CD4-positive, alpha-beta memory T cell (primary cell): ENCODE measurements around the gene UTF1. TPM values are rescaled to one million over a fixed set of nuclear protein-coding genes. Genes with fewer than 3 reads are reported as not detected.

ENCODE experiments used
- CTCF ChIA-PET: fragments of 350-600 bp; sonication (Branson Sonifier 250); formaldehyde crosslinking; loops from one replicate; lab custom pipeline; 2021; ENCODE audit warnings: inconsistent platforms; ENCODE audit not compliant: partially characterized antibody; lab: Charles Lee
- POLR2A ChIA-PET: fragments of 350-600 bp; sonication (Branson Sonifier 250); formaldehyde crosslinking; loops from one replicate; lab custom pipeline; 2021; ENCODE audit not compliant: partially characterized antibody; lab: Charles Lee
- DNase-seq, 5 donors: peaks; one replicate each; pipeline versions ENCODE4 v3.0.0 to v3.0.0-alpha.2; 2020 to 2022; ENCODE audit warnings: mixed read lengths in 1 of 5
- H3K27ac ChIP-seq: one replicate; pipeline ENCODE4 v1.7.0; 2013; ENCODE audit warnings: low read depth, low read length
- H3K27me3 ChIP-seq: 2 replicates; pipeline ENCODE4 v1.7.0; 2013; ENCODE audit warnings: mild to moderate bottlenecking, low read length, moderate library complexity; ENCODE audit not compliant: insufficient read depth
- H3K36me3 ChIP-seq: 2 replicates; pipeline ENCODE4 v1.7.0; 2013; ENCODE audit warnings: mild to moderate bottlenecking, low read length, moderate library complexity; ENCODE audit not compliant: insufficient read depth
- H3K4me1 ChIP-seq: 2 replicates; pipeline ENCODE4 v1.7.0; 2013; ENCODE audit warnings: mild to moderate bottlenecking, low read length, moderate library complexity; ENCODE audit not compliant: insufficient read depth
- H3K4me3 ChIP-seq, 2 donors: one replicate each; pipeline ENCODE4 v1.7.0; 2013; ENCODE audit warnings: low read length in 2 of 2, mild to moderate bottlenecking in 1 of 2
- H3K9me3 ChIP-seq, 2 donors: one replicate each; pipeline ENCODE4 v1.7.0; 2013; ENCODE audit warnings: low read length in 2 of 2, control low read depth in 1 of 2; ENCODE audit not compliant: control insufficient read depth in 1 of 2
- H3K27ac Mint-ChIP-seq, 7 donors: one replicate each; pipeline ENCODE4 v1.8.0; 2020 to 2021; ENCODE audit warnings: mixed read lengths in 7 of 7, mild to moderate bottlenecking in 6 of 7, inconsistent platforms in 3 of 7, moderate library complexity in 3 of 7
- H3K27me3 Mint-ChIP-seq, 2 donors: one replicate each; pipeline ENCODE4 v1.8.0; 2020 to 2021; ENCODE audit warnings: mixed read lengths in 2 of 2
- H3K36me3 Mint-ChIP-seq, 2 donors: one replicate each; pipeline ENCODE4 v1.8.0; 2020 to 2021; ENCODE audit warnings: mixed read lengths in 2 of 2, inconsistent platforms in 1 of 2, mild to moderate bottlenecking in 1 of 2
- H3K4me1 Mint-ChIP-seq, 4 donors: one replicate each; pipeline ENCODE4 v1.8.0; 2020 to 2021; ENCODE audit warnings: mixed read lengths in 4 of 4, mild to moderate bottlenecking in 1 of 4
- H3K4me3 Mint-ChIP-seq, 8 donors: one replicate each; pipeline ENCODE4 v1.8.0; 2020 to 2021; ENCODE audit warnings: mixed read lengths in 8 of 8, mild to moderate bottlenecking in 7 of 8, moderate library complexity in 6 of 8, inconsistent platforms in 3 of 8
- H3K9me3 Mint-ChIP-seq, 8 donors: one replicate each; pipeline ENCODE4 v1.8.0; 2020 to 2021; ENCODE audit warnings: mixed read lengths in 8 of 8, mild to moderate bottlenecking in 5 of 8, inconsistent platforms in 3 of 8, moderate library complexity in 1 of 8
- intact Hi-C: fragments of 100-400 bp; cut with micrococcal nuclease; formaldehyde crosslinking; loops from one replicate; pipeline ENCODE4 v1.15.1; 2023
- polyA plus RNA-seq, 2 donors: library from polyadenylated mRNA; unstranded; fragments of 300-500 nt; fragmentation: Illumina TruSeq; gene quantifications; one replicate each; pipeline ENCODE4 v1.2.3, GENCODE V29; 2021
- total RNA-seq, 2 experiments: library from RNA; stranded (reverse); gene quantifications; one replicate each; pipeline ENCODE4 v1.2.3, GENCODE V29; 2021

Gene UTF1, protein sequence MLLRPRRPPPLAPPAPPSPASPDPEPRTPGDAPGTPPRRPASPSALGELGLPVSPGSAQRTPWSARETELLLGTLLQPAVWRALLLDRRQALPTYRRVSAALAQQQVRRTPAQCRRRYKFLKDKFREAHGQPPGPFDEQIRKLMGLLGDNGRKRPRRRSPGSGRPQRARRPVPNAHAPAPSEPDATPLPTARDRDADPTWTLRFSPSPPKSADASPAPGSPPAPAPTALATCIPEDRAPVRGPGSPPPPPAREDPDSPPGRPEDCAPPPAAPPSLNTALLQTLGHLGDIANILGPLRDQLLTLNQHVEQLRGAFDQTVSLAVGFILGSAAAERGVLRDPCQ
- total RNA-seq (not detected), polyA plus RNA-seq (not detected)

DNA sequence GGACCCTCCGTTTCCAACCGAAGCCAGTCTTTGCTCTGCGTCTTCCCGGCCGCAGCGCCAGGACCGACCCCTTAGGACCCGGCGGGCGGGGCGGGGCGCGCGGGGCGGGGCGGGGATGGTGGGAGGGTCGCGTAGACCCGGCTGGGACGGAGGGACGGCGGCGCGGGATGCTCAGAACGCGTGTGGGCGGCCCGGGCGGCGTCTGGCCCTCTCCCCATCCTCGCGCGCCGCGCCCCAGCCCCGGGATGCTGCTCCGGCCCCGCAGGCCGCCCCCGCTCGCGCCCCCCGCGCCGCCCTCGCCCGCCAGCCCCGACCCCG, at the start of gene UTF1:
Gene UTF1, plus strand, starts transcription at position 174 of the 318 bp plus-strand sequence. Its CDS starts 72 bp downstream, at position 246.
- POLR2A ChIA-PET: no interaction called here
- DNase-seq: no peak
- H3K27me3 ChIP-seq: peaks cover 4% of the 10 kb centered on the region
- H3K36me3 ChIP-seq: no peaks in the 10 kb centered on the region
- CTCF ChIA-PET: no interaction called here
- Mint-ChIP-seq H3K4me3 (peak within 1 kb of the TSS in 7 of 8 donors; percentile 57 to 84 (median 71)), H3K27me3 (peaks cover 38 to 55% of the 10 kb centered on the region in 2 donors), H3K9me3 (no peaks in the 10 kb centered on the region), H3K4me1 (peaks cover 2 to 36% (median 22%) of the 10 kb centered on the region in 4 donors), H3K36me3 (no peaks in the 10 kb centered on the region), H3K27ac (no peak within 1 kb of the TSS)
- peaks cover 14% of the 10 kb centered on the region for H3K4me1 ChIP-seq
- H3K4me3 ChIP-seq: no peak within 1 kb of the TSS
- no peaks in the 10 kb centered on the region for H3K9me3 ChIP-seq
- no peak within 1 kb of the TSS for H3K27ac ChIP-seq
- intact Hi-C loops: no loop called here

- no peaks in the 10 kb centered on the region for H3K36me3 ChIP-seq
- no peak overlapping the region for H3K27ac Mint-ChIP-seq
- ChIA-PET CTCF (no interaction called here), POLR2A (no interaction called here)
- DNase-seq: no peak
- H3K4me1 ChIP-seq: no peaks in the 10 kb centered on the region
- H3K4me1 Mint-ChIP-seq: peaks cover 0 to 7% (median 2%) of the 10 kb centered on the region in 4 donors
- intact Hi-C loops: no loop called here
- no peaks in the 10 kb centered on the region for H3K27me3 ChIP-seq
- H3K9me3 Mint-ChIP-seq: peaks cover 0 to 4% (median 0%) of the 10 kb centered on the region in 8 donors
- H3K9me3 ChIP-seq: no peaks in the 10 kb centered on the region
- no peak overlapping the region for H3K4me3 ChIP-seq
- H3K4me3 Mint-ChIP-seq: no peak overlapping the region
- H3K27me3 Mint-ChIP-seq: peaks cover 0 to 3% of the 10 kb centered on the region in 2 donors
- H3K27ac ChIP-seq: no peak overlapping the region
- H3K36me3 Mint-ChIP-seq: no peaks in the 10 kb centered on the region
These were observed 48.9 kb upstream of the UTF1 start for GRCh38 chr10:133180965-133181639.

GRCh38 chr10:133182190-133182589, 47.8 kb upstream of the UTF1 start:
- Histone ChIP-seq H3K9me3 (no peaks in the 10 kb centered on the region), H3K36me3 (no peaks in the 10 kb centered on the region), H3K27me3 (no peaks in the 10 kb centered on the region), H3K27ac (no peak overlapping the region), H3K4me1 (no peaks in the 10 kb centered on the region), H3K4me3 (no peak overlapping the region)
- peaks cover 0 to 3% of the 10 kb centered on the region in 2 donors for H3K27me3 Mint-ChIP-seq
- no peak overlapping the region for H3K4me3 Mint-ChIP-seq
- H3K27ac Mint-ChIP-seq: no peak overlapping the region
- no peak for DNase-seq
- H3K4me1 Mint-ChIP-seq: peaks cover 0 to 5% (median 2%) of the 10 kb centered on the region in 4 donors
- POLR2A ChIA-PET: no interaction called here
- no peaks in the 10 kb centered on the region for H3K36me3 Mint-ChIP-seq
- intact Hi-C loops: no loop called here
- CTCF ChIA-PET: no interaction called here
- peaks cover 0 to 4% (median 0%) of the 10 kb centered on the region in 8 donors for H3K9me3 Mint-ChIP-seq

- H3K36me3 Mint-ChIP-seq: no peaks in the 10 kb centered on the region
- Histone ChIP-seq H3K9me3 (no peaks in the 10 kb centered on the region), H3K27me3 (no peaks in the 10 kb centered on the region), H3K4me3 (no peak overlapping the region), H3K27ac (no peak overlapping the region), H3K4me1 (no peaks in the 10 kb centered on the region), H3K36me3 (no peaks in the 10 kb centered on the region)
- H3K27ac Mint-ChIP-seq: no peak overlapping the region
- POLR2A ChIA-PET: no interaction called here
- peaks cover 0 to 3% of the 10 kb centered on the region in 2 donors for H3K27me3 Mint-ChIP-seq
- intact Hi-C loops: no loop called here
- no peaks in the 10 kb centered on the region for H3K4me1 Mint-ChIP-seq
- H3K9me3 Mint-ChIP-seq: peaks cover 0 to 2% (median 0%) of the 10 kb centered on the region in 8 donors
- no peak overlapping the region for H3K4me3 Mint-ChIP-seq
- CTCF ChIA-PET: no interaction called here
- no peak for DNase-seq
These were observed 47.0 kb upstream of the UTF1 start for GRCh38 chr10:133182791-133183645.

- POLR2A ChIA-PET: no interaction called here
- Mint-ChIP-seq H3K27me3 (peaks cover 0 to 3% of the 10 kb centered on the region in 2 donors), H3K27ac (no peak overlapping the region), H3K36me3 (no peaks in the 10 kb centered on the region), H3K9me3 (peaks cover 0 to 2% (median 0%) of the 10 kb centered on the region in 8 donors), H3K4me1 (no peaks in the 10 kb centered on the region), H3K4me3 (no peak overlapping the region)
- intact Hi-C loops: no loop called here
- Histone ChIP-seq H3K27me3 (no peaks in the 10 kb centered on the region), H3K36me3 (no peaks in the 10 kb centered on the region), H3K9me3 (no peaks in the 10 kb centered on the region), H3K27ac (no peak overlapping the region), H3K4me3 (no peak overlapping the region), H3K4me1 (no peaks in the 10 kb centered on the region)
- CTCF ChIA-PET: no interaction called here
- DNase-seq: no peak
These were observed 46.2 kb upstream of the UTF1 start for GRCh38 chr10:133183646-133184378.

DNA sequence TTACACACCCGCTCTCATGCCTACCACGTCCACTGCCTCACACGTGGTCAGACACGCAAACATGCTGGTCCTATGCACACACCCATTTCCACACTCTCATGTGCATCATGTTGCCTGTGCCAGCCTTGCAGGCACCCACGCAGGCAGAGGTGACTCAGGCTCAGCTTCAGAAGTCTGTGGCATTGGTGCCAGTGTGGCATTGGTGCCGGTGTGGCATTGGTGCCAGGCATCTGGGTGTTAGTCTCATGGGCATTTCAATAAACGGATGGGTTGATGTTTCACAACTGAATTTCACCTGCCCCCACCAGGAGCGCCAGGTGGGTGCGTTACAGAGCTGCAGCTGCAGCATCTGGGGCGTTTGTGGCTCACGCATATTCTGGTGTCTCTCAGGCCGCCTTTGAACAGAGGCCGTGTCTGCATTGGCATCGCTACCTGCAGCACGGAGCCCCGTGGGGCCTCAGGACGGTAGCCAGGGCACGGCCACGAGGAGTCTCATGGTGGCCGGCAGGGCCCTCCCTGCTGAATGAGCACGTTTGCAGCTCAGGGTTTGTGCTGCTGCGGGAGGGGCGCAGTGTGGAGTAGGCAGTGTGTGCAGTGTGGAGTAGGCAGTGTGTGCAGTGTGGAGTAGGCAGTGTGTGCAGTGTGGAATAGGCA, 45.3 kb upstream of the UTF1 start:
- H3K36me3 ChIP-seq: no peaks in the 10 kb centered on the region
- no peak for DNase-seq
- Mint-ChIP-seq H3K4me3 (no peak overlapping the region), H3K27ac (no peak overlapping the region), H3K27me3 (peaks cover 0 to 3% of the 10 kb centered on the region in 2 donors), H3K36me3 (no peaks in the 10 kb centered on the region), H3K4me1 (no peaks in the 10 kb centered on the region), H3K9me3 (peaks cover 0 to 2% (median 0%) of the 10 kb centered on the region in 8 donors)
- POLR2A ChIA-PET: no interaction called here
- no peak overlapping the region for H3K4me3 ChIP-seq
- no peak overlapping the region for H3K27ac ChIP-seq
- H3K4me1 ChIP-seq: no peaks in the 10 kb centered on the region
- CTCF ChIA-PET: no interaction called here
- intact Hi-C loops: no loop called here
- no peaks in the 10 kb centered on the region for H3K27me3 ChIP-seq
- H3K9me3 ChIP-seq: no peaks in the 10 kb centered on the region
